ENCODE data around the gene TMEM117. TPM values are rescaled to one million over a fixed set of nuclear protein-coding genes. Genes with fewer than 3 reads are reported as not detected.
"Not testable (repeated sequence)": the region's sequence is repeated elsewhere in the genome, so short reads cannot be mapped to it uniquely, and the experiment has no call there.

Gene TMEM117
- total RNA-seq, 1 donor from 2014 or later = not detected

DNA sequence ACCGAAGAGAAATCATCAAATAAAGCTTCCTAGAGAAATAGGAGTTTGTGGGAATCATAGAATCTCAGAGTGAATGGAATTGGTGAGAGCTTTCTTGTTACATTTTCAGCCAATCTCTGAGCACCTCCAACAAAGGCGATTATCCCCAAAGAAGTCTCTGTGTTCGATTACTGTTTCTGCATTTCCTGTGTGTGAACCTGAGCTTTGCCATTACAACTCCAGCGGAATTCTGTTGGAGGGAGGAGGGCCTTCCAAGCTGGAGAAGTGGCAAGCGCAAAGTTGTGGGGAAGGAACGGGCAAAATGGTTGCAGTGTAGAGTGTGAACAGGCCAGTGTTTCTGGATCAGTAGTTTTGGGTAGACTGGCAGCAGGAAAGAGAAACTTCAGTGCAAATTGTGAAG, 23.1 kb downstream of the TMEM117 start:
- no peaks in the 10 kb centered on the region for H3K36me3 Mint-ChIP-seq (ENCODE audit: unreplicated experiment)
- TF ChIP-seq CTCF (IDR thresholded peaks at IDR 0.05; ENCODE audit: partially characterized antibody, unreplicated experiment) = no peak
- H3K4me1 Mint-ChIP-seq (ENCODE audit: low read depth, unreplicated experiment) = peaks cover 4% of the 10 kb centered on the region
- no peak overlapping the region for H3K27ac Mint-ChIP-seq (ENCODE audit: unreplicated experiment)
- H3K9me3 Mint-ChIP-seq (ENCODE audit: unreplicated experiment) = no peaks in the 10 kb centered on the region
- DNase-seq = no peak
- H3K27me3 Mint-ChIP-seq (ENCODE audit: unreplicated experiment) = peaks cover 4% of the 10 kb centered on the region
- no peak overlapping the region for H3K4me3 Mint-ChIP-seq (ENCODE audit: unreplicated experiment)

DNA sequence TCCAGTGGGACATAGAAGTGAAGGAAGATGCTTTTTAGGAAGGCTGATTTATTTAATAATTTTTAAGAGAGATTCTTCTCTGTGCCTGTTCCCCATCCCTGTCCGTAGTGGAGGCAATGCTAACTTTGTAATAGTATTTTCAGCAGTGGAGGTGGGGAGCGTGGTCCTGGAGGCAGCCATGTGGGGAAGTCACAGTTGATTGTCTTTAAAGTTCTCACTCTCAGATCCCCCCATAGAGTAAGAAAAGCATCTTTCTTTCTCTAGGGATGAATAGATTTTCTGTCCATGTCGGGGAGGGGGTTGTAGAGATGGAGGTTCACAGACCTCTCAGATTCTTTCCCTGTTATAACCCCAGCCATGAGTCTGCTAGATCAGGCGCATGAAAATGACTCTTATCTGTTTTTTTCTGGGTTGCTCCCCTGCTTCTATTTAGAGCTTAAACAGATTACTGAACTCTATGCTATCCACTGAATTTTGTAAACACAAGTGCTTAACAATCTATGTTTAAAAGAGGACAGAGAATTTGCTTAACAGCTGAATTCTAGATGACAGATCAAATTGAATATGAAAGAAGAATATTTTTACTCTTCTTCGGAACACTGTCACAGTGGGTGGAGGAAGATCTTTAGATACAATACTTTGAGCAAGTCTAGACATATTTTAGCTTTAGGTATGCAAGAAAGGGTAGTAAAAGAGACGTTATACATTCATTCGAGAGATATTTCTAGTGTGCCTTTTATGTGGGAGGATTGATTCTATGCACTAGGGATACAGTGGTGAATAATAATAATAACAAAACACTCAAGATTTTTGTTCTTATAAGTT, 25.3 kb downstream of the TMEM117 start:
- peaks cover 4% of the 10 kb centered on the region for H3K4me1 Mint-ChIP-seq (ENCODE audit: low read depth, unreplicated experiment)
- no peak overlapping the region for H3K4me3 Mint-ChIP-seq (ENCODE audit: unreplicated experiment)
- DNase-seq = no peak
- no peak overlapping the region for H3K27ac Mint-ChIP-seq (ENCODE audit: unreplicated experiment)
- H3K27me3 Mint-ChIP-seq (ENCODE audit: unreplicated experiment) = peaks cover 3% of the 10 kb centered on the region
- TF ChIP-seq CTCF (IDR thresholded peaks at IDR 0.05; ENCODE audit: partially characterized antibody, unreplicated experiment) = no peak
- no peaks in the 10 kb centered on the region for H3K9me3 Mint-ChIP-seq (ENCODE audit: unreplicated experiment)
- no peaks in the 10 kb centered on the region for H3K36me3 Mint-ChIP-seq (ENCODE audit: unreplicated experiment)

- peaks cover 4% of the 10 kb centered on the region for H3K4me1 Mint-ChIP-seq (ENCODE audit: low read depth, unreplicated experiment)
- no peak for DNase-seq
- no peaks in the 10 kb centered on the region for H3K9me3 Mint-ChIP-seq (ENCODE audit: unreplicated experiment)
- no peak for TF ChIP-seq CTCF (IDR thresholded peaks at IDR 0.05; ENCODE audit: partially characterized antibody, unreplicated experiment)
- peaks cover 3% of the 10 kb centered on the region for H3K27me3 Mint-ChIP-seq (ENCODE audit: unreplicated experiment)
- H3K36me3 Mint-ChIP-seq (ENCODE audit: unreplicated experiment) = no peaks in the 10 kb centered on the region
- H3K4me3 Mint-ChIP-seq (ENCODE audit: unreplicated experiment) = no peak overlapping the region
- no peak overlapping the region for H3K27ac Mint-ChIP-seq (ENCODE audit: unreplicated experiment)
These were observed 25.9 kb downstream of the TMEM117 start for GRCh38 chr12:43861840-43862150.

DNA sequence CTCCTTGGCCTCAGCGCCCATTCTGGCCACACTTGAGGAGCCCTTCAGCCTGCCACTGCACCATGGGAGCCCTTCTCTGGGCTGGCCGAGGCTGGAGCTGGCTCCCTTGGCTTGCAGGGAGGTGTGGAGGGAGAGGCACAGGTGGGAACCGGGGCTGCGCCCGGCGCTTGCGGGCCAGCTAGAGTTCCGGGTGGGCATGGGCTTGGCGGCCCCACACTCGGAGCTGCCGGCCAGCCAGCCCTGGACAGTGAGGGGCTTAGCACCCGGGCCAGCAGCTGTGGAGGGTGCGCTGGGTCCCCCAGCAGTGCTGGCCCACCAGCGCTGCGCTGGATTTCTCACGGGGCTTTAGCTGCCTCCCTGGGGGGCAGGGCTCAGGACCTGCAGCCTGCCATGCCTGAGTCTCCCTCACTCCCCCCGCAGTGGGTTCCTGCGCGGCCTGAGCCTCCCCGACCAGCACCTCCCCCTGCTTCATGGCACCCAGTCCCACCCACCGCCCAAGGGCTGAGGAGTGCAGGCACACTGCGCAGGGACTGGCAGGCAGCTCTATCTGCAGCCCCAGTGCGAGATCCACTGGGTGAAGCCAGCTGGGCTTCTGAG, 28.0 kb downstream of the TMEM117 start:
- H3K27me3 Mint-ChIP-seq (ENCODE audit: unreplicated experiment) = peaks cover 3% of the 10 kb centered on the region
- H3K27ac Mint-ChIP-seq (ENCODE audit: unreplicated experiment) = no peak overlapping the region
- no peaks in the 10 kb centered on the region for H3K36me3 Mint-ChIP-seq (ENCODE audit: unreplicated experiment)
- TF ChIP-seq CTCF (IDR thresholded peaks at IDR 0.05; ENCODE audit: partially characterized antibody, unreplicated experiment) = no peak
- DNase-seq = no peak
- H3K4me1 Mint-ChIP-seq (ENCODE audit: low read depth, unreplicated experiment) = no peaks in the 10 kb centered on the region
- H3K9me3 Mint-ChIP-seq (ENCODE audit: unreplicated experiment) = no peaks in the 10 kb centered on the region
- H3K4me3 Mint-ChIP-seq (ENCODE audit: unreplicated experiment) = no peak overlapping the region

- not testable (repeated sequence) for H3K4me3 Mint-ChIP-seq (ENCODE audit: unreplicated experiment); H3K27me3 Mint-ChIP-seq (ENCODE audit: unreplicated experiment); H3K4me1 Mint-ChIP-seq (ENCODE audit: low read depth, unreplicated experiment); DNase-seq; H3K27ac Mint-ChIP-seq (ENCODE audit: unreplicated experiment); H3K9me3 Mint-ChIP-seq (ENCODE audit: unreplicated experiment); H3K36me3 Mint-ChIP-seq (ENCODE audit: unreplicated experiment)
These were observed 28.7 kb downstream of the TMEM117 start for GRCh38 chr12:43864557-43864956.

All from glutamatergic neuron (in vitro differentiated cells).